GM21526 (cell line): Measurements from ENCODE around the gene NME8.
"Not testable (repeated sequence)": the region's sequence is repeated elsewhere in the genome, so short reads cannot be mapped to it uniquely, and the experiment has no call there.

Source experiments
- ATAC-seq: cut with Tn5 transposase; IDR thresholded peaks from one replicate; pipeline ENCODE4 v1.9.1; 2021; ENCODE audit warnings: moderate library complexity; ENCODE audit not compliant: unreplicated experiment, low FRiP score

The NME8 gene

DNA sequence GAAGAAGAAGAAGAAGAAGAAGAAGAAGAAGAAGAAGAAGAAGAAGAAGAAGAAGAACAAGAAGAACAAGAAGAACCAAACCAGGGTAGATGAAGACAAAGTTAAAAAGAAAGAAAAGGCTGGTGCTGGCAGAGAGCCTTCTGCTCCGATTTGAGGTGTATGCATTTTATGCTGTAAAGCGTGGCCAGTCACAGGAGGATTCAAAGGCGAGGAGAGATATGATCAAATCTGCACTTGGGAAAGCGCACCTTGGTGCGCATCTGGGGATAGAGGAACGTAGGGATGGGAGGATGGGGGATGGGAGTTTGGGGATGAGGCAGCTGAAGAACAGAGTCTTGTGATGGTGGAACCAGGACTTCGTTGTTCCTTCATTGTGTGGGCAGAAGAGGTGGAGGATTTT lies at the start of gene NME8:
Gene NME8 (plus strand): TSS at position 301 of the 400 bp plus-strand sequence. CDS start 1,670 bp downstream, outside the sequence.
- ATAC-seq = no peak

DNA sequence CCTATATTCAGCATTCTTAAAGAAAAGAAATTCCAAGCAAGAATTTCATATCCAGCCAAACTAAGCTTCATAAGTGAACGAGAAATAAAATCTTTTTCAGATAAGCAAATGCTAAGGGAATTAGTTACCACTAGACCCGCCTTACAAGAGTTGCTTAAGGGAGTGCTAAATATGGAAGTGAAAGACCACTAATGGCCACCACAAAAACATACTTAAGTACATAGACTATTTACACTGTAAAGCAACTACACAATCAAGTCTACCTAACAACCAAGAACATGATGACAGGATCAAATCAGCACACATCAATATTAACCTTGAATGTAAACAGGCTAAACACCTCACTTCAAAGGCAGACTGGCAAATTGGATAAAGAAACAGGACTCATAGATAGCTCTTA lies 42.2 kb upstream of the NME8 start:
- ATAC-seq = no peak

DNA sequence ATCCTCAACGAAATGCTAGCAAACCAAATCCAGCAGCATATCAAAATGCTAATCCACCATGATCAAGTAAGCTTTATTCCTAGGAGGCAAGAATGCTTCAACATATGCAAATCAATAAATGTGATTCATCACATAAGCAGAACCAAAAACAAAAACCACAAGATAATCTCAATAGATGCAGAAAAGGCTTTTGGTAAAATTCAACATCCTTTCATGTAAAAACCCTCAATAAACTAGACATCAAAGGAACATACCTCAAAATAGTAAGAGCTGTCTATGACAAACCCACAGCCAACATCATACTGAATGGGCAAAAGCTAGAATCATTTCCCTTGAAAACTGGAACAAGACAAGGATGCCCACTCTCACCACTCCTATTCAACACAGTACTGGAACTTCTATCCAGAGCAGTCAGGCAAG lies 36.2 kb upstream of the NME8 start:
- ATAC-seq = not testable (repeated sequence)

DNA sequence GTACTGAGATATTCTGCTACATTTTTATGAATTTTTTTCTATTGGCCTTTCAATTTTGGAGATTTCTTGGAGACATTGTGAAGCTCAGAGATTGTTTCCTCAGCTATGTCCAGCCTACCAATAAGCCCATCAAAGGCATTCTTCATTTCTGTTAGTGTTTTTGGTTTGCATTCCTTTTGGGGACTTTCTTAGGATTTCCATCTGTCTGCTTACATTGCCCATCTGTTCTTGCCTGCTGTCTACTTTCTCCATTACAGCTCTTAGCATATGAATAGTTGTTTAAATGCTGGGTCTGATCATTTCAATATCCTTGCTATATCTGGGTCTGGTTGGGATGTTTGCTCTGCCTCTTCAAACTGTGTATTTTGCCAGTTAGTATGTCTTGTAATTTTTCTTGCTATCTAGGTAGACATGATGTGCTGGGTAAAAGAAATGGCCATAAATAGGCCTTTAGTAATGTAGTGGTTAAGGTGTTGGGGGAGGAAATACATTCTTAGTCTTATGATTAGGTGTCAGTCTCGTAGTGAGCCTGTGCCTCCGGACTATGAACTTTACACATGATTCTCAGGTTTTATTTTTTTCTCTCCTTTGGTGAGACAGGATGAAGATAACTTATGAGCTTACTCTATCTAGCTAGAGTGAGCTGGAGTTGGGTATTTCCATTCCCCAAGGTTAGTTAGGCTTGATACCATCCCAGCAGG lies 32.6 kb upstream of the NME8 start:
- ATAC-seq = peak; percentile 78

DNA sequence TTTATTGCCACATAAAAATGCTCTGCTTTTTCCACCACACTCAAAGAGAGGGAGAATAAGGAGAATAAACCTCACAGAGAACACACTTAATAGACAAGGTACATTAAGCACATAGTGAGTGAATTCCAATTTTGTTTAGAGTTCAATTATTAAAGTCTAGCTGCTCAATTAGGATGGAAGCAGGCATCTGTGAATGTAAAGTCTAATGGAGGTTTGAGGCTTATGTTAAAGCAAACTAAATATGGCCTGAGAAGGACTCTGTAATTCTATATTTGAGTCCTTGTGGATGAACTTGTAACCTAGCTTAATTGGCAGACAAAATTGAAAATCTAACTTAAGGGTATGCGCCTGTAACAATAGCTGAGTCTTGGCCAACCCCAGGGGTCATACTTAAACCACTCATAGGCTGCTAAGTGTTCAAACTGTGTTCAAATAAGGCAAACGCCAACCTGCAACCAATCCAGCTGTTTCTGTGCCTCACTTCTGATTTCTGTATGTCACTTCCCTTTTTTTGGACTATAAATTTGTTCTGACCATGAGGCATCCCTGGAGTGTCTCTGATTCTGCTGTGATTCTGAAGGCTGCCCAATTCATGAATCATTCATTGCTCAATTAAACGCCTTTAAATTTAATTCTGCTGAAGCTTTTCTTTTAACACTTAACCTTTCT lies 31.3 kb upstream of the NME8 start:
- no peak for ATAC-seq

GRCh38 chr7:37817591-37817960 lies 30.8 kb upstream of the NME8 start:
- ATAC-seq = no peak

DNA sequence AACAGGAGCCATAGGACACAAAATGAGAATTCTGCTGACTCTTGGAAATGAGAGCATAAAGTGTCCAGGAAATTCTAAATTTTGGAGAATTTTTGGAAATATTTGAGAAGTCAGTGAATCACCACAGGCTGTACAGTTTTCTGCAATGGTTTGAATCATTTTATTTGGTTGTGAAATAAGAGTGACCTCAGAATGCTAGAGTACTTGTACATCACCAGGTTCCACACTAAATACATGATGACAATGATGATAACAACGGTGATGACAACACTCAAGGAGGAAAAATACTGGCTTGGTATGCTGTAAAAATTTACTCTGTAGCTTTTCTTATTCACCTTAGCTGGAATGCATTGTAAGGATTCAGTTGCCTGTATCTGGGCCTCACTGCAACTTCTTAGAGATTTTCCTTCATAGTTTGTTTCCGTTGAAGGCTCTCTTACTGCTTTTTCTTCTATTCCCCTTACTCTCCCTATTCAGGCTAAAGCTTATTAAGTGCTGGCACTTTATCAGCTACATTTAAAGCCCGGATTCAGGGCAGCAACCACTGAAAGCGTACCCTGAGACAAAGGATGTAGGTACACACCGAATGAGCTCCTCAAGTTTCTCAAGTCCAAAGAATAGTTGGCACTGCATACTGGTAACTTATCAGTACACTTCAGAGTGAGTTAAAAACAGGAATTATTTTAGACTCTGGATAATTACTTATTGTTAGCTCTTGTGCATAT lies 30.2 kb upstream of the NME8 start:
- ATAC-seq = no peak

GRCh38 chr7:37820708-37821468 lies 27.5 kb upstream of the NME8 start:
- ATAC-seq = peak; percentile 60

- no peak for ATAC-seq
These were observed 25.5 kb upstream of the NME8 start for GRCh38 chr7:37822946-37823345.

GRCh38 chr7:37823557-37823956 lies 24.8 kb upstream of the NME8 start:
- ATAC-seq = no peak

DNA sequence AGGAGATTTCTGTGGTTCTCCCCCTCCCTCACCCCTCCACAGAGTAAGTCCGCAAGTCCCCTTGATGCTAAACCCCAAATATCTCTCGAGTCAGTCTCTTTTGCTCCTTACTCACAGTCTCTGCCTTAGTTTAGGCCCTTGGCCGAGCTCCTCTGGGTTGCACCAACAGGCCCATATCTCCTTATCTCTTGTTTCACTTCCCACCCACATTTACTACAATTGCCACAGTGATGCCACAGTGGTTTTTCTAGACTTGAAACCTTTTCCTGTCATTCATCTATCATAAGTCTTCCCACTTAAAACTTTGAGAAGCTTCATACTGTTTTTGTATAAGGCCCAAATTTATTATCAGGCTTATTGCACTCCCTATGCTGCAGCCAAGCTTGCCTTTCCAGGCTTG lies 23.4 kb upstream of the NME8 start:
- no peak for ATAC-seq

DNA sequence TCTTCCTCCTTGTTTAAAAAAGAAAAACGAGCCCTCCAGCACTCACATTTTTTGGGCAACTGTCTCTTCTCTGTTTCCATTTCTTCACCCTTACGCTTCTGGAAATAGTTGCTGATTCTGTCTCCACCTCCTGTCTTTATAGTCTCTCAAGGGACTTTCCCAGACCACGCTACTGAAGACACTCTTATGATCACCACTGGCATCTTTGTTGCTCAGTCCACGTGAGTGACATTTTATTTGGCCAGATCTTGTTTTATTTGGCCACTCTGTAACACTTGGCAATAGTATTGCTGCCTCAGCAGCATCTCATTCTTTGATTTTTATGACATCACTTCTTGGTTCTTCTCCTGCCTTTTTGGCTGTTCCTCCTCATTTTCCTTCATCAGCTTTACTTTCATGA lies 21.6 kb upstream of the NME8 start:
- ATAC-seq = no peak

- ATAC-seq = no peak
These were observed 17.2 kb upstream of the NME8 start for GRCh38 chr7:37831244-37831643.

GRCh38 chr7:37832194-37832593 lies 16.2 kb upstream of the NME8 start:
- ATAC-seq = peak; percentile 57

DNA sequence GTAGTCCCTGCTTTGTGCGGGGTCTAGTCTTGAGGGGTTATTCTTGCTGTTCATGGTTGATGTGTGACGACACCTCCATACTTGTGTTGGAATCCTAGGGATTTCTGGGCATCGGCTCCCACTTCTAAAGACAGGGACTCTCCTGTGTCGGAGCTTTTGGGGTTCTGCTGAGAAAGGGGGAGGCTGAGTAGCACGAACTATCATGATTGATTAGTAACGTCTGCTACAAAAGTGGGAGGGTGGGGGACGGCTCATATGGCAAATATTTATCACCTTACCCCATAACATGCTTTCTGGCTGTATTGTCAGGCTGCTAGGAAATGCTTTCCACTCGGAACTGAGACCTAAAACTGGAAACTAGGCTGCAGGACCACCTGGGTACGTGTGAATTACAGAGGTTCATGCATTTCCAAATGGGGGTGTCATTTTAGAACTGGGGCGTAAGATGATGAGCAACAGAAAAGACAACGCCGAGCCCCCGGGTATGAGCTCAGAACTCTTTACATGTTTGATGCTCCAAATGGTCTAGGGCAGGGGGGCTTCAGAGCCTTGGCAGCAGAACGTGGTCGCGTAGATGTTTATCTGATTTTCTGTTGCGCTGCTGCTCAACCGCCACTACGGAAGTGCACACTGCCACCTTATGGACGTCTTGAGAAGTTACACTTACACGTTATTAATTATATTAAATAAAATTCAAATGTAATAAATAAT lies 15.1 kb upstream of the NME8 start:
- ATAC-seq = no peak

- ATAC-seq = no peak
These were observed 14.6 kb upstream of the NME8 start for GRCh38 chr7:37833818-37834146.

- ATAC-seq = no peak
These were observed 5.1 kb downstream of the NME8 start for GRCh38 chr7:37853468-37853867.

- ATAC-seq = no peak
These were observed 33.7 kb downstream of the NME8 start for GRCh38 chr7:37882086-37882485.

- ATAC-seq = no peak
These were observed 45.0 kb downstream of the NME8 start for GRCh38 chr7:37893359-37893758.

- ATAC-seq = no peak
These were observed 46.3 kb downstream of the NME8 start for GRCh38 chr7:37894671-37895070.
